A549 (cell line): Measurements from ENCODE around the gene ATP11A. TPM values are rescaled to one million over a fixed set of nuclear protein-coding genes. Genes with fewer than 3 reads are reported as not detected.

ENCODE experiments used
- ATAC-seq, 2 experiments: fragments of 200-7000 bp in 1 of 2; fragments of >200 bp in 1 of 2; cut with Nextera tagmentation in 1 of 2; cut with Tn5 transposase in 1 of 2; 3 replicates each; pipeline versions ENCODE4 v1.8.0 to v1.9.1; 2018 to 2020; ENCODE audit warnings: mild to moderate bottlenecking in 1 of 2, moderate library complexity in 1 of 2
- CTCF ChIA-PET: fragments of 300-600 bp; sonication (Branson Sonifier 250); formaldehyde crosslinking; extraction: SDS; loops from one replicate; lab custom pipeline; 2021; ENCODE audit warnings: antibody characterized with exemption, inconsistent platforms; lab: Yijun Ruan, JAX
- POLR2A ChIA-PET: fragments of 350-600 bp; formaldehyde crosslinking; extraction: SDS; loops from one replicate; lab custom pipeline; 2021; ENCODE audit warnings: antibody characterized with exemption, inconsistent platforms; lab: Yijun Ruan, JAX
- DNase-seq, 2 experiments: peaks; one replicate each; pipeline versions ENCODE4 v3.0.0 to v3.0.0-alpha.2; 2011 to 2016; ENCODE audit warnings: low read depth in 1 of 2, low spot score in 1 of 2
- FAIRE-seq: peaks from 2 replicates; lab custom pipeline; 2011; peaks lifted over from hg19 to GRCh38; lab: Jason Lieb, UNC
- H3K27ac ChIP-seq, 2 experiments: fragments of >200 bp; sonication (Bioruptor Twin); formaldehyde crosslinking; 3 replicates each; pipeline ENCODE4 v1.5.1; 2016 to 2017
- H3K4me1 ChIP-seq: fragments of >200 bp; sonication (Bioruptor Twin); formaldehyde crosslinking; 3 replicates; pipeline ENCODE4 v1.6.1; 2016
- H3K4me2 ChIP-seq: fragments of >200 bp; sonication (Bioruptor Twin); formaldehyde crosslinking; 3 replicates; pipeline ENCODE4 v1.6.1; 2016
- H3K4me3 ChIP-seq: fragments of >200 bp; sonication (Bioruptor Twin); formaldehyde crosslinking; 3 replicates; pipeline ENCODE4 v1.5.1; 2016
- H3K9me3 ChIP-seq: fragments of >200 bp; sonication (Bioruptor Twin); formaldehyde crosslinking; 3 replicates; pipeline ENCODE4 v1.6.1; 2016
- ATOH8 ChIP-seq: fragments of 250-450 bp; sonication (Bioruptor Pico); IDR thresholded peaks from 2 replicates; pipeline ENCODE4 v1.5.0; 2020; ENCODE audit warnings: low read depth, mild to moderate bottlenecking, moderate library complexity
- BHLHE40 ChIP-seq: IDR thresholded peaks from 2 replicates; pipeline ENCODE4 v1.6.1; 2012; ENCODE audit warnings: low read depth, low read length, inconsistent platforms
- CEBPB ChIP-seq, 2 experiments: fragments of >200 bp in 1 of 2; sonication (Bioruptor Twin) in 1 of 2; formaldehyde crosslinking in 1 of 2; IDR thresholded peaks; 2 replicates each; pipeline ENCODE4 v1.6.1; 2012 to 2016
- CHD2 ChIP-seq: fragments of 150-350 bp; IDR thresholded peaks from 2 replicates; pipeline ENCODE4 v1.6.1; 2014; ENCODE audit warnings: low read length; ENCODE audit not compliant: partially characterized antibody
- CHD4 ChIP-seq: fragments of 200-600 bp; sonication (generic); IDR thresholded peaks from 2 replicates; pipeline ENCODE4 v1.6.1; 2016; ENCODE audit warnings: antibody characterized with exemption, mild to moderate bottlenecking, borderline replicate concordance
- CTCF ChIP-seq: fragments of >200 bp; sonication (Bioruptor Twin); formaldehyde crosslinking; IDR thresholded peaks from 3 replicates; pipeline ENCODE4 v1.5.1; 2016
- E2F6 ChIP-seq: IDR thresholded peaks from 2 replicates; pipeline ENCODE4 v1.6.1; 2012; ENCODE audit warnings: low read depth, borderline replicate concordance
- ELK1 ChIP-seq: fragments of 150-350 bp; IDR thresholded peaks from 2 replicates; pipeline ENCODE4 v1.6.1; 2014; ENCODE audit warnings: low read depth, mild to moderate bottlenecking, low read length
- EP300 ChIP-seq, 2 experiments: fragments of >200 bp; sonication (Bioruptor Twin); formaldehyde crosslinking; IDR thresholded peaks; 2 replicates in 1 of 2; 3 replicates in 1 of 2; pipeline ENCODE4 v1.6.1; 2016 to 2017
- FOXS1 ChIP-seq: fragments of 250-450 bp; sonication (Bioruptor Pico); IDR thresholded peaks from 2 replicates; pipeline ENCODE4 v1.5.0; 2020; ENCODE audit warnings: mild to moderate bottlenecking, moderate library complexity
- HEYL ChIP-seq: fragments of 250-450 bp; sonication (Bioruptor Pico); IDR thresholded peaks from 2 replicates; pipeline ENCODE4 v1.8.0; 2021; ENCODE audit warnings: mild to moderate bottlenecking, moderate library complexity
- HOXA7 ChIP-seq: fragments of 250-450 bp; sonication (Bioruptor Pico); IDR thresholded peaks from 2 replicates; pipeline ENCODE4 v1.5.0; 2020; ENCODE audit warnings: mild to moderate bottlenecking, moderate library complexity
- HOXB13 ChIP-seq: fragments of 250-450 bp; sonication (Bioruptor Pico); IDR thresholded peaks from 2 replicates; pipeline ENCODE4 v1.5.0; 2020; ENCODE audit warnings: low read depth, mild to moderate bottlenecking, moderate library complexity
- HOXB5 ChIP-seq: fragments of 250-450 bp; sonication (Bioruptor Pico); IDR thresholded peaks from 2 replicates; pipeline ENCODE4 v1.5.0; 2020; ENCODE audit warnings: mild to moderate bottlenecking, moderate library complexity
- KDM5A ChIP-seq: fragments of 200-600 bp; sonication (generic); IDR thresholded peaks from 2 replicates; pipeline ENCODE4 v1.6.1; 2016; ENCODE audit warnings: antibody characterized with exemption, mild to moderate bottlenecking
- MAX ChIP-seq: IDR thresholded peaks from 2 replicates; pipeline ENCODE4 v1.6.1; 2012
- NPAS2 ChIP-seq: fragments of 250-450 bp; sonication (Bioruptor Pico); IDR thresholded peaks from 2 replicates; pipeline ENCODE4 v1.8.0; 2022; ENCODE audit warnings: mild to moderate bottlenecking, moderate library complexity, borderline replicate concordance
- NR3C1 ChIP-seq: fragments of >200 bp; sonication (Bioruptor Twin); formaldehyde crosslinking; IDR thresholded peaks from 3 replicates; pipeline ENCODE4 v1.6.1; 2017
- PBX3 ChIP-seq: IDR thresholded peaks from 2 replicates; pipeline ENCODE4 v1.6.1; 2012
- REST ChIP-seq: fragments of 200-600 bp; sonication (generic); IDR thresholded peaks from 2 replicates; pipeline ENCODE4 v1.6.1; 2016; ENCODE audit warnings: antibody characterized with exemption, mild to moderate bottlenecking, moderate library complexity
- TFCP2L1 ChIP-seq: fragments of 250-450 bp; sonication (Bioruptor Pico); IDR thresholded peaks from 2 replicates; pipeline ENCODE4 v1.5.0; 2021; ENCODE audit warnings: mild to moderate bottlenecking
- ZC3H11A ChIP-seq: fragments of 450-650 bp; IDR thresholded peaks from 2 replicates; pipeline ENCODE4 v1.6.1; 2014; ENCODE audit warnings: antibody characterized with exemption, mild to moderate bottlenecking
- ZFP36 ChIP-seq: fragments of 450-650 bp; IDR thresholded peaks from 2 replicates; pipeline ENCODE4 v1.6.1; 2014; ENCODE audit warnings: borderline replicate concordance; ENCODE audit not compliant: partially characterized antibody
- ZNF302 ChIP-seq: fragments of 250-450 bp; sonication (Bioruptor Pico); IDR thresholded peaks from 2 replicates; pipeline ENCODE4 v1.9.0; 2021; ENCODE audit warnings: inconsistent platforms, mild to moderate bottlenecking, moderate library complexity
- WGBS: methylation state at CpG from one replicate; pipeline ENCODE4 v1.1.6; 2017; ENCODE audit errors: missing lambda C conversion rate; 5-methylcytosine and 5-hydroxymethylcytosine counted together
- polyA plus RNA-seq, 4 experiments: library from polyadenylated mRNA; depleted of rRNA in 3 of 4; stranded (reverse); fragments of >200 nt; fragmentation: RNase III in 1 of 4; extraction: RNeasy Plus Mini Kit Qiagen cat#74134 plus additional on column Dnase treatment in 1 of 4; gene quantifications; 2 replicates in 3 of 4; 3 replicates in 1 of 4; pipeline ENCODE4 v1.2.3, GENCODE V29; 2011 to 2017

The ATP11A gene
- polyA plus RNA-seq, 2 of the 4 experiments (the other 2 are of a cell fraction), result 4.1 to 8.0 TPM

GRCh38 chr13:112645327-112645914 lies 44.4 kb upstream of the ATP11A start:
- H3K27ac ChIP-seq, result no peak overlapping the region
- DNase-seq, result no peak
- H3K4me2 ChIP-seq, result no peak overlapping the region
- TF ChIP-seq ZNF302 (CRISPR knock-in tag) (no peak), PBX3 (no peak), TFCP2L1 (CRISPR knock-in tag) (no peak), NPAS2 (CRISPR knock-in tag) (no peak), ZC3H11A (no peak), KDM5A (no peak), BHLHE40 (no peak), E2F6 (no peak), FOXS1 (CRISPR knock-in tag) (no peak), HEYL (CRISPR knock-in tag) (no peak), NR3C1 (no peak)
- no peak for FAIRE-seq
- H3K9me3 ChIP-seq, result no peaks in the 10 kb centered on the region
- ATAC-seq, result no peak
- 82% methylated on average over 47 of the region's 49 CpGs for WGBS
- ChIA-PET CTCF (no interaction called here), POLR2A (no interaction called here)
- no peak overlapping the region for H3K4me3 ChIP-seq
- 0 out of 3 replicates have a peak, but pooled peaks cover 2% of the 10 kb centered on the region for H3K4me1 ChIP-seq

- no peak for FAIRE-seq
- DNase-seq, result no peak
- no peak for ATAC-seq
- H3K4me1 ChIP-seq, result no peaks in the 10 kb centered on the region
- TF ChIP-seq CHD2, result no peak
- TF ChIP-seq KDM5A, result no peak
- no peak for TF ChIP-seq ZFP36
- no peak for TF ChIP-seq ATOH8 (CRISPR knock-in tag)
- TF ChIP-seq ZNF302 (CRISPR knock-in tag), result no peak
- TF ChIP-seq CTCF, result no peak
- TF ChIP-seq MAX, result no peak
- TF ChIP-seq FOXS1 (CRISPR knock-in tag), result no peak
- TF ChIP-seq HOXA7 (CRISPR knock-in tag), result no peak
- TF ChIP-seq HOXB5 (CRISPR knock-in tag), result no peak
- TF ChIP-seq HOXB13 (CRISPR knock-in tag), result no peak
- no peak for TF ChIP-seq CEBPB (IDR thresholded peaks at IDR 0.05)
- TF ChIP-seq CHD4, result no peak
- TF ChIP-seq REST, result no peak
- no peak for TF ChIP-seq PBX3
- no peak for TF ChIP-seq ELK1
- TF ChIP-seq ZC3H11A, result no peak
- TF ChIP-seq EP300 (IDR thresholded peaks at IDR 0.05), result no peak
- TF ChIP-seq TFCP2L1 (CRISPR knock-in tag), result no peak
- TF ChIP-seq, all 56 proteins: peak for 0
- no peak overlapping the region for H3K4me2 ChIP-seq
- 82% methylated on average over 14 of the region's 14 CpGs for WGBS
- no peak overlapping the region for H3K27ac ChIP-seq
- no peaks in the 10 kb centered on the region for H3K9me3 ChIP-seq
- ChIA-PET CTCF (interaction anchor here (0.8 to 1.4 kb wide), 2 partner anchors 41 to 296 kb away, joined by 3 read pairs; no protein-coding TSS in a partner anchor), POLR2A (no interaction called here)
- no peak overlapping the region for H3K4me3 ChIP-seq
These were observed 42.6 kb upstream of the ATP11A start for GRCh38 chr13:112647256-112647655.
